ENCODE data around the gene NAPG. TPM values are rescaled to one million over a fixed set of nuclear protein-coding genes. Genes with fewer than 3 reads are reported as not detected.
"Not testable (repeated sequence)": the region's sequence is repeated elsewhere in the genome, so short reads cannot be mapped to it uniquely, and the experiment has no call there.

The NAPG gene
- total and polyA plus RNA-seq, 8 donors = 25.2 to 37.7 (median 29.3) TPM

DNA sequence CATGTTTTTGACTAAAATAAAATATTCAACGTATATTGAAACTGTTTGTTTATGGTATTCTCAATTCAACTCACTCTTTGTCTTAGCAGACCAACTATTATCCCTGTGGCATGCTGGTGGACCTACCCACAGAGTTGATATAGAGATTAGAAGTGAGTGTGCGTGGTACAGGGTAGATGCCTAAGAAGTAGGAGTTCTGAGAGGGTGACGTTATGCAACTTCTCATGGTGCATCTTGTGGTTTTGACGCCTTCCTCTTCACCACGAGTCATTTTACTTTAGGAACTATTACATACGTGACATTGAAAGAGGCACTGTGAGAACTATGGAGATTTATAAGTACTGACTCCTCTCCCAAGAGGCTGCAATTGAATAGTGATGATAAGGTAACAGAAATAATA lies 26.6 kb upstream of the NAPG start:
- TF ChIP-seq, protein P1, sequence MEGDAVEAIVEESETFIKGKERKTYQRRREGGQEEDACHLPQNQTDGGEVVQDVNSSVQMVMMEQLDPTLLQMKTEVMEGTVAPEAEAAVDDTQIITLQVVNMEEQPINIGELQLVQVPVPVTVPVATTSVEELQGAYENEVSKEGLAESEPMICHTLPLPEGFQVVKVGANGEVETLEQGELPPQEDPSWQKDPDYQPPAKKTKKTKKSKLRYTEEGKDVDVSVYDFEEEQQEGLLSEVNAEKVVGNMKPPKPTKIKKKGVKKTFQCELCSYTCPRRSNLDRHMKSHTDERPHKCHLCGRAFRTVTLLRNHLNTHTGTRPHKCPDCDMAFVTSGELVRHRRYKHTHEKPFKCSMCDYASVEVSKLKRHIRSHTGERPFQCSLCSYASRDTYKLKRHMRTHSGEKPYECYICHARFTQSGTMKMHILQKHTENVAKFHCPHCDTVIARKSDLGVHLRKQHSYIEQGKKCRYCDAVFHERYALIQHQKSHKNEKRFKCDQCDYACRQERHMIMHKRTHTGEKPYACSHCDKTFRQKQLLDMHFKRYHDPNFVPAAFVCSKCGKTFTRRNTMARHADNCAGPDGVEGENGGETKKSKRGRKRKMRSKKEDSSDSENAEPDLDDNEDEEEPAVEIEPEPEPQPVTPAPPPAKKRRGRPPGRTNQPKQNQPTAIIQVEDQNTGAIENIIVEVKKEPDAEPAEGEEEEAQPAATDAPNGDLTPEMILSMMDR (IDR thresholded peaks at IDR 0.05) = no peak

DNA sequence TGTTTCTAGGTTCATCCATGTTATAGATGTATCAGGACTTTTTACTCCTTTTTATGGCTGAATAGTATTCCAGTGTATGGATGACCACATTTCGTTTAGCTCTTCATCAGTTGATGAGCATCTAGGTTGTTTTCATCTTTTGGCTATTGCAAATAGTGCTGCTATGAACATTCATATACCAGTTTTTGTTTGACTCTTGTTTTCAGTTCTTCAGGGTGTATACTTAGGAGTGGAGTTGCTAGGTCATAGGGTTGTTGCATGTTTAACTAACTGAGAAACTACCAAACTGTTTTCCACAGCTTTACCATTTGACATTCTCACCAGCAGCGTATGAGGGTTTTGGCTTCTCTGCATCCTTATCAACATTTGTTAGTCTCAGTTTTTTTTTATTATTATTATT lies 25.8 kb upstream of the NAPG start:
- DNase-seq = no peak
- Histone ChIP-seq H3K27ac (no peak overlapping the region), H3K4me1 (peaks cover 0 to 6% of the 10 kb centered on the region in 2 donors), H3K36me3 (no peaks in the 10 kb centered on the region), H3K9me3 (peaks cover 0 to 7% of the 10 kb centered on the region in 2 donors), H3K27me3 (no peaks in the 10 kb centered on the region), H3K4me3 (no peak overlapping the region)
- intact Hi-C loops (cut with DNase I) = no loop called here
- TF ChIP-seq, protein P1 (IDR thresholded peaks at IDR 0.05) = no peak
- ATAC-seq = no peak

More for the DNA sequence above, 26.6 kb upstream of the NAPG start:
- H3K4me1 ChIP-seq = peaks cover 0 to 6% of the 10 kb centered on the region in 2 donors
- ATAC-seq (no peak), DNase-seq (no peak)
- H3K36me3 ChIP-seq = no peaks in the 10 kb centered on the region
- no peaks in the 10 kb centered on the region for H3K27me3 ChIP-seq
- intact Hi-C loops (cut with DNase I) = no loop called here
- no peak overlapping the region for H3K4me3 ChIP-seq
- H3K27ac ChIP-seq = no peak overlapping the region
- H3K9me3 ChIP-seq = no peaks in the 10 kb centered on the region

DNA sequence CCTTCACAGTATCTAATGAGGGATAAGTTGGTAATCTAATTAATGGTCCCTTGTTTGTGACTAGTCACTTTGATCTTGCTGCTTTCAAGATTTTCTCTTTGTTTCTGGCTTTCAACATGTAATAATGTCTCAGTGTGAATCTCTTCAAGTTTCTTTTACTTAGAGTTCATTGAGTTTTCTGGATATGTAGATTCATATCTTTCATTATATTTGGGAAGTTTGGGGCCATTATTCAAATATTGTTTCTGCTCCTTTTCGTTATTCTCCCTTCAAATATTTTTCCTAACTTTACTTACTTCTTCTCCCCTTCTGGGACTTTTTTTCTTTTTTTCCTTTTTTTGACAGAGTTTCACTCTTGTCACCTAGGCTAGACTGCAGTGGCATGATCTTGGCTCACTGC lies 21.1 kb upstream of the NAPG start:
- no peak overlapping the region for H3K27ac ChIP-seq
- intact Hi-C loops (cut with DNase I) = no loop called here
- H3K27me3 ChIP-seq = no peaks in the 10 kb centered on the region
- DNase-seq (no peak), ATAC-seq (no peak)
- no peaks in the 10 kb centered on the region for H3K4me1 ChIP-seq
- TF ChIP-seq, protein P1 (IDR thresholded peaks at IDR 0.05) = no peak
- peaks cover 0 to 24% of the 10 kb centered on the region in 2 donors for H3K9me3 ChIP-seq
- H3K36me3 ChIP-seq = no peaks in the 10 kb centered on the region
- no peak overlapping the region for H3K4me3 ChIP-seq

DNA sequence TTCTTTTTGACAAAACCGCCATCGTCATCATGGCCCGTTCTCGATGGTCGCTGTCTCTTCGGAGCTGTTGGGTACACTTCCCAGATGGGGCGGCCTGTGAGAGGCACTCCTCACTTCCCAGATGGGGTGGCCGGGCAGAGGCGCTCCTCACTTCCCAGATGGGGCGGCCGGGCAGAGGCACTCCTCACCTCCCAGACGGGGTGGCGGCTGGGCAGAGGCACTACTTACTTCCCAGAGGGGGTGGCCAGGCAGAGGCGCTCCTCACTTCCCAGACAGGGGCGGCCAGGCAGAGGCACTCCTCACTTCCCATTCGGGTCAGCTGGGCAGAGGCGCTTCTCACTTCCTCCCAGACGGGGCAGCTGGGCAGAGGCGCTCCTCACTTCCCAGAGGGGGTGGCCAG lies 19.9 kb upstream of the NAPG start:
- H3K36me3 ChIP-seq; ATAC-seq; H3K27me3 ChIP-seq; intact Hi-C loops (cut with DNase I); H3K4me1 ChIP-seq; DNase-seq; H3K4me3 ChIP-seq; H3K27ac ChIP-seq: not testable (repeated sequence)
- H3K9me3 ChIP-seq = peaks cover 0 to 24% of the 10 kb centered on the region in 2 donors

DNA sequence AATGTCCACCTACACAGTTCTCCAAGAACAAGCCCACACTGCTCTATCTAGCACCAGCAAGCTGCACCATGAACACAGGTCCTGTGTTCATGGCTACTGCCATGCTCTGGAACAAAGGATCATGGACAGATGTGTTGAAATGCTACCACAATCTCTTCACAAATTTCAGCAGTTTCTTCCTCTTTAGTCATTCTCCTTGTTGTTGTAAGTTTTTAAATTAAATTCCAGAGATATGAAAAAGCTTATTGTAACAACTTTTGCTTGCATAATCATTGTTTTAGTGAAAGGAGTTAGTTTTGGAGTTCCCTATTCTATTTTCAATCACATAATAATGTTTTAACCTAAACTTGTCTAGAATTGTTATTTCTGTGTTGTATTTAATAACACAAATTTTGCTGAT lies 17.2 kb upstream of the NAPG start:
- DNase-seq = no peak
- Histone ChIP-seq H3K36me3 (no peaks in the 10 kb centered on the region), H3K9me3 (peaks cover 0 to 24% of the 10 kb centered on the region in 2 donors), H3K4me3 (no peak overlapping the region), H3K27ac (no peak overlapping the region), H3K27me3 (no peaks in the 10 kb centered on the region), H3K4me1 (no peaks in the 10 kb centered on the region)
- TF ChIP-seq, protein P1 (IDR thresholded peaks at IDR 0.05) = no peak
- no peak for ATAC-seq
- intact Hi-C loops (cut with DNase I) = no loop called here

DNA sequence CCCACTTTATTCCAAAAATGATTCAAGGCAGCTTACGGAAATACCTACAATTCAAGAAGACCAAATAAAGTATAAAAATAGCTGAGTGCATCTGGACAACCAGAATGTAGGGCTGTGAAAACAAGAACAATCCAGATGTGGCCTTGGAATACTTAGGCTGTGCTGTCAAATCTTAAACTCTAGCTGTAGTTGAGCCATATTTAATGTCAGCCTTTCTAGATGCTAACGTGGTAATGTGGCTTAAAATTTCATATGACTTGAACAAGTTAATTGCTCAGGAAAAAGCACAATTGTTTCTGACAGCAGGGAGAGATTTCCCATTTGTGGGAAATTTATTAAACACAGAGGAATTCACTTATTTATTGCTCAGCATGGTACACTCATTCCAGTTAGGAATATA lies 14.6 kb upstream of the NAPG start:
- Histone ChIP-seq H3K4me3 (no peak overlapping the region), H3K27me3 (no peaks in the 10 kb centered on the region), H3K27ac (no peak overlapping the region), H3K4me1 (peaks cover 0 to 8% of the 10 kb centered on the region in 2 donors), H3K36me3 (no peaks in the 10 kb centered on the region), H3K9me3 (peaks cover 0 to 18% of the 10 kb centered on the region in 2 donors)
- TF ChIP-seq, protein P1 (IDR thresholded peaks at IDR 0.05) = no peak
- ATAC-seq = no peak
- DNase-seq = no peak
- intact Hi-C loops (cut with DNase I) = loop anchor here in 1 of 2 donors (10.0 kb wide), 1 partner anchor 496 kb away; no protein-coding TSS in a partner anchor

Measured in left lung (tissue), 10 donors.